ENCODE data around the gene EBF3.

EBF3 gene

GRCh38 chr10:129836253-129836652 lies 127.8 kb downstream of the EBF3 start:
- DNase-seq (ENCODE audit: low spot score), result no peak

DNA sequence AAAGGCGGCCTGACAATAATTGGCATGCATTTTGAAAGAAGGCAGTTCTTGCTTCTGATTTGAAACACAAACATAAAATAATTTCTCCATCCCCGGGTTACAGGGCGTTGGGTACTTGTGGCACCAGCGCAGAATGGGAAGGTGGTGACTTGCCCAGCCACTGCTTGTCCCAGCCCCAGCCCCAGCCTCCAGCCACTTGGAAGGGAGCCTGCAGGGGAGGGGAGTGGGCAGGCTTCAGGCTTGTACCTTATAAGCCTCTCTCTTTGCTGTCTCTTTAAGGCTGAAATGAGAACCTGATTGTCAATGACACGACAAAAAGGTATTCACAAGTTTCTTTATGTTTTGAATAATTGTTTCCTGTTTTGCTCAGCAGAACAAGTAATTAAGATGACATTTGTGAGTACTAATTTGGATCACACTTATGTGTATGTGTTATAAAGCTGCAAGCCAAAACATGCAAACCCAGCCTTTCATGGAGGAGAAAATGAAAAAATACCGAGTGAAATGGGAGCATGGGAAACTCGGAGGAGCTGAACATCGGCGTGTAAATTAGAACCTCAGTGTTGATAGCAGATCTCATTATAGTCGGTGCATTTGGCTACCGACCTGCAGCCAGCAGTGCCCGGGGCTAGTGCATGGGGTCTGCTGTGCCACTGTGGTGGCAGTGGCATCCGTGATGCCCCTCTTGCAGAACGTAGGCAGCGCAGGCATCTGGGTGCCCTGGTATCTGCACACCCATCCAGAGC lies 129.9 kb downstream of the EBF3 start:
- DNase-seq (ENCODE audit: low spot score), result peak; percentile 40

- DNase-seq (ENCODE audit: low spot score), result peak; percentile 29
Observed at GRCh38 chr10:129833468-129833950, 130.6 kb downstream of the EBF3 start.

DNA sequence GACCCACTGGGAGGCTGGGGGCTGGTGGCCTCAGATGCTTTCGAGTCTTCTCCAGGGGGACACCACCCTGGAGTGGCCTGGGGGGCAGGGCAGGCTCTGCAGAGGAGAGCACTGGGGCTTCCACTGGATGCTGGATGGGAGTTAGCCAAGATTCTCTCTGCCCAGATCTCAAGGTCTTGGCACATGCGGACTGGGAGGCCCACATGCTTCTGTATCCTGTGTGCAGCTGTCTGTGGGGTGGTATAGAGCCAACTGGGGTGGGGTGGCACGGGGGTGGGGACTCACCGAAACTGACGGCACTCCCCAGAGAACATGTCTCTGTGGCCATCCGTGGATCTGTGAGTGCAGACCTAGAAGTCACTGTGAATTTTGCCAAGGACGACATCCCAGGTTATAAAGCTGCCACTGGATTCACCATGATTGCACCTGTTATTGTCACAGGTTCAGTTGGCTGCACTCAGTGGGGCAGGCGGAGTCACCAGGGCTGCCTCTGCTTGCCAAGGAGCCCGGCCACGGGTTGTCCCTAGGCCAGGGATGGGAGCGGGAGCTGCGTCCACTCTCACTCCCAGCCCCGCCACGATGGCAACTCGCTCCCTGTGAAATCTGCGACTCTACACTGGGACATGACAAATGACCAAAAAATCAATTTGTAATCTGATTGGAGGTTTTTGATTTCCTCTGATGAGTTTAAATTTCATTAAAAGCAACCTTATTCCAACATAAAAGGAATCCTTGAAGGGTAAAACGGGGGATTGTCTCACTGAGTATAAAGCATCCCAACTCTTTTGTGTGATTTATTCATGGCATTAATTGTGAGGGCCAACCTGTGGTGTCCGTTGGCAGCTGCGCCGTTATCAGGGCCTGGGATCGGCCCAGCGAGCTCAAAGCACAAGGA lies 131.3 kb downstream of the EBF3 start:
- DNase-seq (ENCODE audit: low spot score), result peak; percentile 38

DNA sequence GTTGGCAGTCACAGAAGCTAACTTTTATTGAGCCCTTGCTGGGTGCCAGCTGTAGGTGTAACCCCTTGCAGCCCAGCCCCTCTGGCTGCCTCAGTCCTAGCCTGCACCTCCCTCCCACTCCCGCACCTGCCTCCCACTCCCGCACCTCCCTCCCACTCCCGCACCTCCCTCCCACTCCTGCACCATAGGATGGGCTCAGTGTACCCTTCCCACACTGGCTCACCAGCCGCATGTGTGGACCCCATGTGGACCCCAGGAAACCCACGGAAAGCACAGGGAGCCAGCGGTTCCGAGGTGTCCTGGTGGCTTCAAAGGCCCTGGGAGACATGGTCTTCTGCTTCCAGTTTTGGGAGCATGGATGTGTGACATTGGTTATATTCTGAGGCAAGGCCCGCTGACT lies 132.9 kb downstream of the EBF3 start:
- DNase-seq (ENCODE audit: low spot score), result peak; percentile 26

- DNase-seq (ENCODE audit: low spot score), result peak; percentile 29
Observed at GRCh38 chr10:129825826-129826225, 138.2 kb downstream of the EBF3 start.

DNA sequence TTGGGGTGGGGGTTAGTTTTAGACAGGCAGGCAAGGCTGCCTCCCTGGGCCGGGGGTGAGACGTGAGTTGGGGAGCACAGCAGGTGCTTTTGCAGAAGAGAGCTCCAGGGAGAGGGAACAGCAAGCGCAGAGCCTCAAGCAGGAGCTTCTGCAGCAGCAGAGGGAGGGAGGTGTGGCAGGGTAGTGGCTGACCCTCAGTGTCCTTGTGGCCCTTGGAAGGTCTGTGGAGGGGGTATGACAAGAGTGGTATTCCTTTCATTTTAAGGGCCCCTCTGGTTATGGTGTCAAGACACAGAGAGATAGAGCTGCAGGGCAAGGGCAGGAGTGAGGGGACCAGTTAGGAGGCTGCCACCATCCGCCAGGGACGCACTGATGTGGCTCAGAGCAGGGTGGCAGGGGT lies 138.9 kb downstream of the EBF3 start:
- peak; percentile 20 for DNase-seq (ENCODE audit: low spot score)

GRCh38 chr10:129820451-129820850 lies 143.6 kb downstream of the EBF3 start:
- no peak for DNase-seq (ENCODE audit: low spot score)

DNA sequence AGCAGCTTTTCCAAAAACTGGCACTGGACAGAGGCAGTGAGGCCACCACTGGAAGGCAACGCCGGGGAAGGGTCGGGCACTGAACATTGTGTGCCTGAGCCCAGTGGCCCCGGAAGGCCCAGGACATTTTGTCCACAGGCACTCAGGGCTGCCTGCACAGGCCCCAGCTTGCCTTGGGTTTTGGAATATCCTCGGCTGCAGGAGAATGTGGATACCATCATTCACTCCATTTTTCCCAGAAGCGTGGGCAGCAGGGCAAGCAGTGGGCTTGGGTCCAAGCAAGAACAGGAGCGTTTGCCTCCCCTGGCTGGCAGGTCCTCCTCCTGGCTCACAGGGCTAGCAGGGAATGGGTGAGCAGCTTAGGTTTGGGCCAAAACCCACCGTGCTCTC lies 147.4 kb downstream of the EBF3 start:
- DNase-seq (ENCODE audit: low spot score), result peak; percentile 34

GRCh38 chr10:129815898-129816655 lies 148.0 kb downstream of the EBF3 start:
- DNase-seq (ENCODE audit: low spot score), result peak; percentile 41

GRCh38 chr10:129814681-129815646 lies 149.1 kb downstream of the EBF3 start:
- DNase-seq (ENCODE audit: low spot score), result peak; percentile 10

DNA sequence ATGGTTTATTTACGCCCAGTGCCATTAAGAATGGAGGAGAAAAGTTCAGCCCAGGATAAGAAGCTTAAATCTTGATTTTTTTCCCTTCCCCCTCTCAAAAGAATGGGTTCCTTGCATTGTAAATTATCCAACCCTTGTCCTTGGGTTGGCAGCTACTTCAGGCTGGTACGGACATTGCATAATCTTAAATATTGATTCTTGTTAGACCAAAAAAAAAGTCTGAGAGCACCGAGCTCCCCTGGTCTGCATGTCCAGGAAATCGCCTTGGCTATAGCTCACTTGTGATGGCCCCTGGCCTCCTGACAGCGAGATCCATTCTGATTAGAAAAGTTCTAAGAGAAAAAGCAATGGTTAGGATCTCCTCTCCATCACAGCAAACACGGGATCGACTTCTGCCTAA lies 151.7 kb downstream of the EBF3 start:
- DNase-seq (ENCODE audit: low spot score), result no peak

- peak; percentile 33 for DNase-seq (ENCODE audit: low spot score)
Observed at GRCh38 chr10:129811208-129811607, 152.9 kb downstream of the EBF3 start.

GRCh38 chr10:129809841-129810240 lies 154.2 kb downstream of the EBF3 start:
- peak; percentile 32 for DNase-seq (ENCODE audit: low spot score)

DNA sequence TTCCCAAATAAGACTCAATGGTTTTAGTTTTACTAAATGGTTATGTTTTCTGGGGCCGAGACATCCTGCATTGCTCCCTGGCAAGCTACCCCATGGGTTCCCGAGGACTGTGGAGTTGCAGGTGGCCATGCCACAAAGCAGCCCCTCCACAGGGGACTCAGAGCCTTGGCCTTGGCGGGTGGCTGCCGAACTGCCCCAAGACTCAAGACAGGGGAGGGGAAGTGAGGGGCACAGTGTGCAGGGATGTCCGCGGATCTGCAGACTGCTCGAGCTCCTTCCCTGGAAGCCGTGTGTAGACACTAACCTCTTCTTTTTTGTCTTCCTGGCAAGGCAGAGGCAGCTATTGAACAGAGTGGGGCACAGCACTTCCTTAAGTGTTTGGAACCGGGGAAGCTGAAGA lies 154.6 kb downstream of the EBF3 start:
- peak; percentile 34 for DNase-seq (ENCODE audit: low spot score)

DNA sequence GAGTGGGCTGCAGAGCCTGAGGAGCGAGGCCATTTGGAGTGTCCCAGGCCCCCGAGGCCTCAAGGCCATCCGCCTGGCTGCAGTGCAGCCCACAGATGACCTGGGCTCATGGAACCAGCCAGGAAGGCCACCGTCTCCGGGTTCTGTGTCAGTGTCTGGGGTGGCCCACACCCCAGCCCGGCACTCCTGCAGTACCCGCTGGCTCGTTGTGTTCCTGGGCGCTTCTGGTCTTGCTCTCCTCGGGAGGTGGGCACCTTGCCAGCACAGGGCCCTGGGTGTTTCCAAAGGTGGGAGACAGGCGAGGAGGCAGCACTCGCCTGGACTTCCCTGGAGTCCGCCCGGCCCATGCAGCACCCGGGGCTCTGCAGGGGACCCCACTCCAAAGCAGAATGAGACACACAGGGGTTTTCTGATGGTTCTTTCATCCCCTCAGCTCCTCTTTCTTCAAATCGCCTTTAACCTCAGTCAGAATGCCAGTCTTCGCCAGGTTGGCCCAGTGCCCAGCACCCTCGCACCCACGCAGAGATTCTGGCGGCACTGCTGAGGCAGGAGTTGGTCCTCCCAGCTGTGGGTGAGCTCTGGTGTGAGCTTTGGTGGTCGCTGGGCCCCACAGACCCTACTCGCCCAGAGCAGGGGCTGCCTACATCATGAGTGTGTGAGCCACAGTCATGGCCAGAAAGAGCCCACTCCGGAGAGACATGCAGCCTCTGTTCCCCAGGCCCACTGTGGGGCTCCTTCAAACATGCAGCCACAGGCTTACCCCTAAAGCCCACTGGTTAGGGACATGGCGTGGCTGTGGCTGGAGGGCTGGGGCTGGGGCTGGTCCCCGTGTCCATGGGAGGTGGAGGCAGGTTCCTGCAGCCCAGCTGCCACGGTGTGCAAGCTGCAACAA lies 155.7 kb downstream of the EBF3 start:
- peak; percentile 35 for DNase-seq (ENCODE audit: low spot score)

DNA sequence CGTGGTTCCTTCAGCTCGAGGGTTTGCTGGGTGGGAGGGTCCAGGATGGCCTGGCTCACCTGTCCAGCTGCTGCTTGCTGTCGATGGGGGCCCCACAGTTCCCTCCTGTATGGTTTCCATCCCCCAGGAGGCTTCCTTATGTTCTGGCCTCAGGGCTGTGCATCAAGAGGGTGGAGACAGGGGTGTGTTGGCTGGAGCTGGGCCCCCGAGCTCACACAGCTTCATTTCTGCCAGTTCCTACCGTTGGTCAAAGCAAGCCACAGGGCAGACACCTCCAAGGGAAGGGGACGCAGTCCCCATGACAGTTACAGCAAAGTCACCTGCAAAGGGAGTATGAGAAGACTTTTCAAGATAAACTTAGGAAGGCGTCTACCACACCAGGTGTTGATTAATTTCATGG lies 156.9 kb downstream of the EBF3 start:
- DNase-seq (ENCODE audit: low spot score), result peak; percentile 34

GRCh38 chr10:129800796-129801340 lies 163.2 kb downstream of the EBF3 start:
- no peak for DNase-seq (ENCODE audit: low spot score)

- no peak for DNase-seq (ENCODE audit: low spot score)
Observed at GRCh38 chr10:129799942-129800341, 164.1 kb downstream of the EBF3 start.
